NB4 (cell line): ENCODE data around the gene MMP1.

Experiments used
- DNase-seq: peaks from one replicate; pipeline ENCODE4 v3.0.0; 2010; ENCODE audit warnings: low read depth
- H3K4me3 ChIP-seq: one replicate; pipeline ENCODE4 v1.5.1; 2011; ENCODE audit warnings: mild to moderate bottlenecking, low read depth, low read length, moderate library complexity
- MYC ChIP-seq: IDR thresholded peaks from 2 replicates; pipeline ENCODE4 v1.6.1; 2011; ENCODE audit warnings: low read depth, low read length
- POLR2A ChIP-seq: IDR thresholded peaks from 2 replicates; pipeline ENCODE4 v1.6.1; 2011; ENCODE audit warnings: mild to moderate bottlenecking; ENCODE audit not compliant: insufficient read length; ENCODE audit errors: extremely low read depth
- TF ChIP-seq, protein P1 (sequence below): IDR thresholded peaks from one replicate; pipeline ENCODE4 v1.5.1; 2012; ENCODE audit warnings: low read depth, low read length
- TF ChIP-seq, protein P2 (sequence below): IDR thresholded peaks from 2 replicates; pipeline ENCODE4 v1.6.1; 2011; ENCODE audit warnings: low read depth, low read length

The MMP1 gene

DNA sequence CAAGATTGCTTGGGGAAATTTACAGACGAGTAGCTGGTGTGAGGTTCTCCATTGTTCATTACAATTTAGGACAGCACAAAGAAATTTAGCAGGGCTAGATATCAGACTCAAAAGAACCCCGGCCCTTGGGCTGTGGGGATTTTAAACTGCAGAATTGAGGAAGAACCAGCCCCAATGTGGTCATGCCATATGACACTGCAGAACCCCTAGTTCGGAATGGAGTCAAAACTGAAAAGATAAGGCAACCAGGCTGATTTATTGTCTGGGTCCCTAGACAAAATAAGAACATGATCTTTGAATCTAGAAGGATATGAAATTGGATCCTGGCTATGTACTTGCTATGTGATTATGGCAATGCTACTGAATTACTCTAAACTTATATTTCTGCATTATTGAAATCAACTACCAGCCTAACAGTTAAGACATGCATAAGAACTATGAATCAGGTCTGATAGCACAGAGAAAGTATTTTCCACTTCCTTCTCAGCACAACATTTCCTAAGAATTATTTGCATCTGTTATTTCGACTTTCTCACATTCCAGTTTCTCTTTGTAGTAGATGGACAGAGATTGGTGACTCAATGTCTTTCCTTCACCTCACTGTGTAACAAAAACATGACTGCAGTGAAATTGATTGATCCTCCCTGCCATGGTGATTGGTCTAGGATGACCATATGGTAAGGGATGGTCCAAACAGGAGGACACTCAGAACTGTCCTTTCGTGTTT is 32.2 kb upstream of the MMP1 start:
- TF ChIP-seq MYC (no peak), POLR2A (no peak)
- TF ChIP-seq, protein P1, sequence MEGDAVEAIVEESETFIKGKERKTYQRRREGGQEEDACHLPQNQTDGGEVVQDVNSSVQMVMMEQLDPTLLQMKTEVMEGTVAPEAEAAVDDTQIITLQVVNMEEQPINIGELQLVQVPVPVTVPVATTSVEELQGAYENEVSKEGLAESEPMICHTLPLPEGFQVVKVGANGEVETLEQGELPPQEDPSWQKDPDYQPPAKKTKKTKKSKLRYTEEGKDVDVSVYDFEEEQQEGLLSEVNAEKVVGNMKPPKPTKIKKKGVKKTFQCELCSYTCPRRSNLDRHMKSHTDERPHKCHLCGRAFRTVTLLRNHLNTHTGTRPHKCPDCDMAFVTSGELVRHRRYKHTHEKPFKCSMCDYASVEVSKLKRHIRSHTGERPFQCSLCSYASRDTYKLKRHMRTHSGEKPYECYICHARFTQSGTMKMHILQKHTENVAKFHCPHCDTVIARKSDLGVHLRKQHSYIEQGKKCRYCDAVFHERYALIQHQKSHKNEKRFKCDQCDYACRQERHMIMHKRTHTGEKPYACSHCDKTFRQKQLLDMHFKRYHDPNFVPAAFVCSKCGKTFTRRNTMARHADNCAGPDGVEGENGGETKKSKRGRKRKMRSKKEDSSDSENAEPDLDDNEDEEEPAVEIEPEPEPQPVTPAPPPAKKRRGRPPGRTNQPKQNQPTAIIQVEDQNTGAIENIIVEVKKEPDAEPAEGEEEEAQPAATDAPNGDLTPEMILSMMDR, result no peak
- TF ChIP-seq, protein P2, sequence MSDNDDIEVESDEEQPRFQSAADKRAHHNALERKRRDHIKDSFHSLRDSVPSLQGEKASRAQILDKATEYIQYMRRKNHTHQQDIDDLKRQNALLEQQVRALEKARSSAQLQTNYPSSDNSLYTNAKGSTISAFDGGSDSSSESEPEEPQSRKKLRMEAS, result no peak
- H3K4me3 ChIP-seq, result no peak overlapping the region
- DNase-seq, result no peak

DNA sequence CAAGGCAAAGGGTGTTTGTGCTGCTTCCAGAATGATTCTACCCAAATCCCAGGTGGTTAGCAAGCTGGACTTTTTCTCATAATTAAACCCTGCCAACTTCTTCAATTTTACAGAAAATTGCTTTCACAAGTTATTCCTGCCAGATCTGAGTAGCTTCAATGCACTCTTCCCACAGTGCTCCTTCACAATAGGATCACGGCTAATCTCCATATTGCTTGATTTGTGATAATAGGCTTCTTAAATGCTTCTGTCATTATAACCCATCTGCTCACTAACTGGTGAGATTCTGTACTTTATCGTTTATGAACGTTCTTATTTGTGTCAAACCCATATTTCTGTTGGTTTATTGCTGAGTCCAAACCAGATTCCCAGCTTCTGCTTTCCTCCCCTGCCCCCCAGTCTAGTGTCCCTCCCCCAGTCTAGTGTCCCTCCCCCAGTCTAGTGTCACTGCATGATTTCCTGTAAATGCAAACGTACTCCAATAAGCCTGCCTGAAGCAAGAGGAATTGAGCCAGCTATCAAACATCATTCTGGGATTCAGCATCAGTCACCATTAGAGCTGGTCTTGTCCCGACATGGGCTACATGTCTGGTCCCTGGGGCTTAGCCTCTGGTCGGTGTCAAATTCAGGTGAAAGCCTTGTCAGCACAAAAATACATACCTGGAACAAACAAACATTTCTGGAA is 31.5 kb upstream of the MMP1 start:
- no peak for DNase-seq
- H3K4me3 ChIP-seq, result no peak overlapping the region
- TF ChIP-seq, protein P2, result no peak
- TF ChIP-seq POLR2A, result no peak
- TF ChIP-seq, protein P1, result no peak
- no peak for TF ChIP-seq MYC

DNA sequence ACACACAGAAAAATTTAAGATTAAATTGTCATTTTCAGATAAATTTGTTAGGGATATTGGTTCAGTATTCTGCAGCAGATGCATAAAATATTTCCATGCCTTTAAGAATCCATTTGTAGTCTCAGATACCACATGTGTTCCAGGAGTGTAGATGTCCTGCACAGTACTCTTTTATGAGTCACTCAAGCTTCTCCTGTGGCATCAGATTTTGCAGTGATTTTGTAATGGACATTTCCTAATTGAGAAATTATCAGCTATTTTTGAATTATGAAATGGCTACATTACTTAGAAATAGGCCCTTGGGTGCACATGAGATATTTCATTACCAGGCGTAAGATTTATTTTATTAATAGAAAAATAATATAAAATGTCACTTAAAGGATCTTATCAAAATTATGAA is 26.6 kb upstream of the MMP1 start:
- DNase-seq, result no peak
- TF ChIP-seq MYC (no peak), POLR2A (no peak)
- TF ChIP-seq, protein P1, result no peak
- TF ChIP-seq, protein P2, result no peak
- H3K4me3 ChIP-seq, result no peak overlapping the region

DNA sequence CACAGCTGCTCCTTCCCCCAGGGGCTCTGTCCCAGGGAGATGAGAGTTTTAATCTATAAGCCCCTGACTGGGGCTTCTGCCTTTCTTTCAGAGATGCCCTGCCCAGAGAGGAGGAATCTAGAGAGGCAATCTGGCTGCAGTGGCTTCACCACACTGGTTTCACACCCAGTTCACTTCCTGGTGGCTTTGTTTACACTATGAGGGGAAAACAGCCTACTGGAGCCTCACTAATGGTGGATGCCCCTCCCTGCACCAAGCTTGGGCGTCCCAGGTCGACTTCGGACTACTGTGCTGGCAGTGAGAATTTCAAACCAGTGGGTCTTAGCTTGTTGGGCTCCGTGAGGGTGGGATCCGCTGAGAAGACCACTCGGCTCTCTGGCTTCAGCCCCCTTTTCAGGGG is 21.5 kb upstream of the MMP1 start:
- DNase-seq, result no peak
- H3K4me3 ChIP-seq, result no peak overlapping the region
- TF ChIP-seq, protein P2, result no peak
- TF ChIP-seq, protein P1, result no peak
- no peak for TF ChIP-seq MYC
- TF ChIP-seq POLR2A, result no peak

DNA sequence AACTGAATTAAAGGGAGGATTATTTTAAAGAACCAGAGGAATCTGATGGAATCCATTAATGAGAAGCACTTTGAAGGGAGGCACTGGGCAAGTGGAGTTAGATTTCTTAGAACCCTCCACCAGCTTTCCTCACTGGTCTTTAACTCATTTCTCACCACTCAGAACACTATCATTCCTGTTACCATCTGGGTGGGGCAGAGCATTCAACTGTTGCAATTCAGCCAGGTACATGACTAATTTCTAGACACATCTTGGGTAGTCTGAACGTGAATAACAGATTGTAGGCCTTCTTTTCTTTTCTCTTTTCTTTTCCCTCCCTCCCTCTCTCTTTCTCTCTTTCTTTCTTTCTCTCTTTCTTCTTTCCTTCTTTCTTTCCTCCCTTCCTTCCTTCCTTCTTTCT is 15.5 kb upstream of the MMP1 start:
- H3K4me3 ChIP-seq, result no peak overlapping the region
- no peak for DNase-seq
- no peak for TF ChIP-seq MYC
- TF ChIP-seq, protein P1, result no peak
- TF ChIP-seq POLR2A, result no peak
- TF ChIP-seq, protein P2, result no peak
